Aorta (tissue), 4 donors: Measurements from ENCODE around the gene ADSS2. TPM values are rescaled to one million over a fixed set of nuclear protein-coding genes. Genes with fewer than 3 reads are reported as not detected.

Experiments used
- polyA plus RNA-seq, 2 donors: library from polyadenylated mRNA; stranded (reverse); fragments of 200-250 nt; gene quantifications; one replicate each; pipeline ENCODE4 v1.2.3, GENCODE V29; 2013
- total RNA-seq, 2 donors: library from RNA; stranded (reverse); fragmentation: NEBNext Ultra II Directional; extraction: Animal tissue kit (Norgen Biotek cat#: 25700); gene quantifications; one replicate each; pipeline ENCODE4 v1.2.1, GENCODE V29; 2021
- donor health status: healthy with polysubstance abuse.
- donor health status: Bipolar disorder and iron deficiency.
- donor health status: DM: no; HTN: no; CAD: no.
- donor health status: DM: yes; HTN: yes; CAD: no.

Gene ADSS2
- total and polyA plus RNA-seq, 4 donors, result 22.7 to 44.2 (median 33.5) TPM

Other genes with a start within 250 kb of the ADSS2 start
- 1 to 10 TPM; 2.0 to 2.2 TPM for gene CATSPERE, start 9.4 kb upstream of the ADSS2 start, total RNA-seq
- gene CATSPERE, start 9.4 kb upstream of the ADSS2 start, polyA plus RNA-seq, result under 1 TPM; 0.18 to 0.63 TPM
- gene DESI2, start 201.2 kb upstream of the ADSS2 start, total RNA-seq, result 10 to 100 TPM; 35.4 to 38.4 TPM
- 10 to 100 TPM; 14.4 to 26.5 TPM for gene DESI2, start 201.2 kb upstream of the ADSS2 start, polyA plus RNA-seq